Measurements from ENCODE around the gene ATP6V1D. TPM values are rescaled to one million over a fixed set of nuclear protein-coding genes. Genes with fewer than 3 reads are reported as not detected.

The ATP6V1D gene
- total RNA-seq, 2 donors from 2014 or later, result 75.8 to 106 TPM

GRCh38 chr14:67371247-67372148, 11.9 kb upstream of the ATP6V1D start:
- no peak for TF ChIP-seq CTCF (IDR thresholded peaks at IDR 0.05)
- no peaks in the 10 kb centered on the region for H3K9me3 ChIP-seq
- intact Hi-C loops (cut with DNase I), result no loop called here
- no peak overlapping the region for H3K27ac ChIP-seq
- peaks cover 13% of the 10 kb centered on the region for H3K36me3 ChIP-seq
- no peak for DNase-seq
- no peak overlapping the region for H3K9ac ChIP-seq (ENCODE audit: low read depth in 2 of 2, low read length in 2 of 2)
- H3K4me3 ChIP-seq, result no peak overlapping the region
- H3K4me1 ChIP-seq, result no peaks in the 10 kb centered on the region
- no peaks in the 10 kb centered on the region for H3K27me3 ChIP-seq

- peaks cover 11% of the 10 kb centered on the region for H3K36me3 ChIP-seq
Observed at GRCh38 chr14:67370830-67371229, 11.2 kb upstream of the ATP6V1D start.

GRCh38 chr14:67365476-67365875, 5.9 kb upstream of the ATP6V1D start:
- peaks cover 7% of the 10 kb centered on the region for H3K36me3 ChIP-seq

More at GRCh38 chr14:67370830-67371229, 11.2 kb upstream of the ATP6V1D start:
- Histone ChIP-seq H3K27me3 (no peaks in the 10 kb centered on the region), H3K9me3 (no peaks in the 10 kb centered on the region), H3K9ac (ENCODE audit: low read depth in 2 of 2, low read length in 2 of 2) (no peak overlapping the region), H3K4me3 (no peak overlapping the region), H3K27ac (no peak overlapping the region), H3K4me1 (no peaks in the 10 kb centered on the region)
- intact Hi-C loops (cut with DNase I), result no loop called here
- TF ChIP-seq CTCF (IDR thresholded peaks at IDR 0.05), result no peak
- DNase-seq, result no peak

GRCh38 chr14:67360470-67361206, 1.0 kb upstream of the ATP6V1D start:
- Histone ChIP-seq H3K27me3 (no peaks in the 10 kb centered on the region), H3K4me3 (peak overlapping the region; percentile 87), H3K27ac (peak overlapping the region; percentile 86), H3K9ac (ENCODE audit: low read depth in 2 of 2, low read length in 2 of 2) (peak overlapping the region; percentile 86 to 96), H3K9me3 (no peaks in the 10 kb centered on the region), H3K4me1 (peaks cover 14% of the 10 kb centered on the region), H3K36me3 (no peaks in the 10 kb centered on the region)
- no peak for TF ChIP-seq CTCF (IDR thresholded peaks at IDR 0.05)
- no peak for DNase-seq
- intact Hi-C loops (cut with DNase I), result no loop called here

More at GRCh38 chr14:67365476-67365875, 5.9 kb upstream of the ATP6V1D start:
- Histone ChIP-seq H3K9ac (ENCODE audit: low read depth in 2 of 2, low read length in 2 of 2) (no peak overlapping the region), H3K27ac (no peak overlapping the region), H3K27me3 (no peaks in the 10 kb centered on the region), H3K4me3 (no peak overlapping the region), H3K9me3 (no peaks in the 10 kb centered on the region), H3K4me1 (peaks cover 14% of the 10 kb centered on the region)
- intact Hi-C loops (cut with DNase I), result no loop called here
- TF ChIP-seq CTCF (IDR thresholded peaks at IDR 0.05), result no peak
- no peak for DNase-seq

GRCh38 chr14:67358924-67359774, 455 bp downstream of the ATP6V1D start:
- intact Hi-C loops (cut with DNase I), result no loop called here
- Histone ChIP-seq H3K36me3 (no peaks in the 10 kb centered on the region), H3K27me3 (no peaks in the 10 kb centered on the region), H3K9ac (ENCODE audit: low read depth in 2 of 2, low read length in 2 of 2) (peak overlapping the region; percentile 78 to 86), H3K27ac (peak overlapping the region; percentile 86), H3K4me1 (peaks cover 14% of the 10 kb centered on the region), H3K9me3 (no peaks in the 10 kb centered on the region), H3K4me3 (peak overlapping the region; percentile 78)
- DNase-seq, result peak; percentile 19
- no peak for TF ChIP-seq CTCF (IDR thresholded peaks at IDR 0.05)
